ENCODE results near the gene MAGI2.

- TF ChIP-seq CTCF (IDR thresholded peaks at IDR 0.05; ENCODE audit: insufficient read depth, low read length, poor library complexity, severe bottlenecking) (no peak), EZH2phosphoT487 (conservative IDR thresholded peaks at IDR 0.05; ENCODE audit: low read length) (no peak)
Measured at GRCh38 chr7:78662939-78663338, 790.5 kb downstream of the MAGI2 start.
